Cortex of kidney (tissue), 1 donor: Measurements from ENCODE around the gene RASA3.
"Not testable (repeated sequence)": the region's sequence is repeated elsewhere in the genome, so short reads cannot be mapped to it uniquely, and the experiment has no call there.

Experiments used
- DNase-seq: peaks from one replicate; lab custom pipeline; 2025; lab: John Stamatoyannopoulos, UW

The RASA3 gene

DNA sequence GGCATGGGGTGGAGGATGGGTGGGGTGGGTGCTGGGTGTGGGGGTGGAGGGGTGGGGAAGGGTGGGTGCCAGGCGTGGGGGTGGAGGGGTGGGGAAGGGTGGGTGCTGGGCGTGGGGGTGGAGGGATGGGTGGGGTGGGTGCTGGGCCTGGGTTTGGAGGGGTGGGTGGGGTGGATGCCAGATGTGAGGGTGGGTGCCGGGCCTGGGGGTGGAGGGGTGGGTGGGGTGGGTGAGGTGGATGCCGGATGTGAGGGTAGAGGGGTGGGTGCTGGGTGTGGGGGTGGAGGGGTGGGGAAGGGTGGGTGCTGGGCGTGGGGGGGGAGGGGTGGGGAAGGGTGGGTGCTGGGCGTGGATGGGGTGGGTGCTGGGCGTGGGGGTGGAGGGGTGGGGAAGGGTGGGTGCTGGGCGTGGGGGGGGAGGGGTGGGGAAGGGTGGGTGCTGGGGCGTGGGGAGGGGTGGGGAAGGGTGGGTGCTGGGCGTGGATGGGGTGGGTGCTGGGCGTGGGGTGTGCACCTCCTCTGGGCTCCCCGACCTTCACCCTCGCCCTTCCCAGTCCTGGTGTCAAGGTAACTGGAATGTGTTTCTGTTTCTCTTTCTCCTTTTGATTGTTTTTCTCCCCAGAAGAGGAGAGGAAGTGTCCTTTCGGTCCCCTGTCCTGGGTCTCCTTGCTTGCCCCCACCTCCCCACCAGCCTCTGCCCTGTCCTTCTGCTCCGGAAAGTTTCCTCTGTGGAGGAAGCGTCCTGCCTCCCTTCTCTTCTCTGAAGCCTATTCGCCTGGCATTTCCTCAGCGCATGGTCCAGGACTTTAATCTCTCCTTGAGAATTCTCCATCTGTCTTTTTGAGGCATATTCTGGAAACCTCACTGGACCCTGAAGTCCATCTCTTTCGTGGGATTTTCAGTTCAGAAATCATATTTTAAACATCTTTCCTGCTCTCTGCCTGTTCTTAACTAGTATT is 23.8 kb upstream of the RASA3 start:
- DNase-seq, result no peak

DNA sequence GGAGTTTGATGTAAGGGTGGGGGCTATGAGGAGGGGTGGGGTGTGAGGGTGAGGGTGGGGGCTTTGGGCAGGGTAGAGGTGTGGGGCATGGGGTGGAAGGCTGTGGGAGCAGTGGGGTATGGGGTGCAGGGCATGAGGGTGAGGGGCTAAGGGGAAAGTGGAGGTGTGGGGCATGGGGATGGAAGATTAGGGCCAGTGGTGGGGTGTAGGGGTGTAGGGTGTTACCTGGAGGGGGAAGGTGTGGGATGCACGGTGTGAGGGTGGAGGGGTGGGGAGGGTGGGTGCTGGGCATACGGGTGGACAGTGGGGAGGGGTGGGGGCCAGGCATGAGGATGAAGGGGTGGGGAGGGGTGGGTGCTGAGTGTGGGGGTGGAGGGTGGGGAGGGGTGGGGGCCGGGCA is 22.9 kb upstream of the RASA3 start:
- no peak for DNase-seq

DNA sequence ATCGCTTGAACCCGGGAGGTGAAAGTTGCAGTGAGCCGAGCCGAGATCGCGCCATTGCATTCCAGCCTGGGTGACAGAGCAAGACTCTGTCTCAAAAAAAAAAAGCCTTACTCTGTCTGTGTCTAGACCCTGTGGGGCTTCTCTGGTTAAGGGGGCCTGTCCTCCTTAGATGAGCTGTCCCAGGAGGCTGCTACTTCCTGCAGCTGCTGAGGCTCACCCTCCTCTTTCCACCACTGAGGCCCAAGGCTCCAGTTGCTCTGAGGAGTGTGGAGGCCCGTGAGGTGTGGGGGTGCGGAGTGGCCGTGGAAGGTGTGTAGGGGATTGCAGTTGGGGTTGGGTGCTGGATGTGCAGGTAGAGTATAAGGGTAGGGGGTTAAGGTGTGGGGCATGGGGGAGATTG is 22.1 kb upstream of the RASA3 start:
- DNase-seq, result no peak

DNA sequence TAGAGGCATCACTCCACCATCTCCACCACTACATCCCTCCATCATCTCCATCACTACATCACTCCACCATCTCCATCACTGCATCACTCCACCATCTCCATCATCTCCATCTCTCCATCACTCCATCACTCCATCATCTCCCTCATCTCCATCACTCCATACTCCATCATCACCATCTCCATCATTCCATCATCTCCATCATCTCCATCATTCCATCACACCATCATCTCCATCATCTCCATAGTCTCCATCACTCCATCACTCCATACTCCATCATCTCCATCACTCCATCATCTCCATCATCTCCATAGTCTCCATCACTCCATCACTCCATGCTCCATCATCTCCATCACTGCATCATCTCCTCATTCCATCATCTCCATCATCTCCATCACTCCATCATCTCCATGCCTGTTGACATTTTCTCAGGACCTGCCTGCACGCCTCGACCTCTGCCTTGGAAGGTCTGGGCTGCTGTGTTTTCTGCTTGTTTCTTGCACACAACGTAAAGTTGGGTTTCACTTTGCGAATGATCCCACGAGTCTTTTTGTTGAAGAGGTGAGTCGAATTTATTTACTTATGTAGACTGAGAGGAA is 21.2 kb upstream of the RASA3 start:
- no peak for DNase-seq

DNA sequence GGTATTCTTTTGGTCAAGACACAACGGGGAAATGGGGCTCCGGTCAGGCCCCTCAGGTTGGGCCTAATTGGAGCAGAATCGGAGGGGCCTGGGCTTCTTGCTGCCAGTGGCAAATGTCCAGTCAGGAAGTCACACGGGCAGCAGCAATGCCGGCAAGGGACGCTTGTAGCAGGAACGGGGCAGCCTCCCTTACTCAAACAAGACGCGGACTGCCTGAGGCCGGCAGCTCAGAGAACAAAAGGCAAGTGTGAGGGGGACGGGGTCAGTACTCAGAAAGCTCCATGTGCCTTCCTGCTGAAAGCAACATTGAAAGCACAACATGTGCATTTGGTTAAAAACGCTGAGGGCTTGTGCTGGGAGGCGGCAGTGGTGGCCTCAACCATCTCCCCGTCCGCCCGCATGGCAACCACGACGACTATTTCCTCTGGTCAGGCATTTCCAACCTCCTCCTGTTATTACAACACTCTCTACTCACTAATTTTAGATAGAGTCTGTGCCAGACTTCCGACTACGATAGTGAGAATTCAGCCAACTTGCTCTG is 20.5 kb upstream of the RASA3 start:
- DNase-seq, result no peak

DNA sequence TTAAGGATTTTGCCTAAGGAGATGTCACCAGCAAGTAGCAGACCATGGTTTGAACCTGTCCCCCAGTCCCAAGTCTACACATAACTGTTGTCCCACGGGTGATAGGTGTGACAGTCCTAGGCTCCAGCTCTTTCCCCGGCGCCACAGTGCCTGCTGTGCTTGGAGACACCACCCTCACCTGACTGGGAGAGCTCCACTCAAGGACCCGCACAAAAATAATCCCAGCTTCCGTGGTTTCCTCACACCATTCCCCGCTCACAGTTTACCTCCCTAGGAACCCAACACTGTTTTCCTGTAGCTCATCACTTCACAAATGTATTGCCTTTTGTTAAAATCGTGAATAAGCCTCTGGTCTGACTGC is 19.8 kb upstream of the RASA3 start:
- no peak for DNase-seq

DNA sequence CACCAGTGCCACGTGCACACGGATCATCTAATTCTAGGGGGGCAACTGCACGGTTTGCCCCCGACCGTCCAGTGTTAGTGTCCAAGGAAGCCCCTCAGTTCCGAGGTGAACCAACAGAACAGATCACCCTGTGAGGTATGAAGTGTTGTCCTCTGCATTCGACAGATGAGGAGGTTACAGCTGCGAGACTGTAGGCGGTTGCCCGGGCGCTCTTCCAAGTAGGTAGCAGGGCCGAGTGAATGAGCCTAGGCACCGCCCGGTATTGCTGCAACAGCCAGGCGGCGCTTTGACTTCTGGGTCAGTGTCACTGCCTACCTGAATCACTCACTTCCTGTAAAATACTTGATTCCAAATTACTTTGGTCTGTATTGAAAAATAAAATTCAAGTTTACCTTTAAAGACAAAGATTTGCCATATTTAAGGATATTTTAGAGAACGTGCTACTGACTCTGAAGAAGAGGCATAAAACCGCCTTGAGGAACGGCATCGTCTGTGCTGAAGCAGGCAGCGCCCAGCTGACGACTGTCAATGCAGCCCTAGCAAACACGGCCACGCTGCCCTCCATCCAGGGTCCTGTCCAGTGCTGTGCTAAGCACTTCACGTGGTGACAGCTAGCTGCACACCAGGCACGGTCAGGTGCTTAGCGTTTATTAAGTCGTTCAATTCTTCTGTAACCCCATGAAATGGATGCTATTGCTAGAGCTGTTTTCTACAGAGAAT is 19.3 kb upstream of the RASA3 start:
- DNase-seq, result no peak

DNA sequence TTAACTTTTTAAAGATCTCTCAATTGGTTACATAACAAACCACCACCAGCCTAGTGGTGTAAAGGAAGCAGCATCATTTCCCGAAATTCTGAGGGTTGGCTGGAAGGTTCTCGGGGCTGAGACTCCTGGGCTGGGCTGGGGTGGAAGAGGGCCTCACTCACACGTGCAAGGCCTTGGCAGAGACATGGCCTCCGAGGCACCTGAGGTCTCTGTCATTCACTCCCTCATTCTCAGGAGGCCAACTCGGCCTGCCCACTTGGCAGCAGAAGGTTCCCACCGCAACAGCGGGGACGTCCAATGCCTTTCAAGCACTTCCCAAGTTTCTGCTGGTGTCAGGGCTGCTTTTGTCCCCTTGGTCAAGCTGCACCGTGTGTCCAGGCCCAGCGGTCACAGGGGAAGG is 18.6 kb upstream of the RASA3 start:
- DNase-seq, result no peak

DNA sequence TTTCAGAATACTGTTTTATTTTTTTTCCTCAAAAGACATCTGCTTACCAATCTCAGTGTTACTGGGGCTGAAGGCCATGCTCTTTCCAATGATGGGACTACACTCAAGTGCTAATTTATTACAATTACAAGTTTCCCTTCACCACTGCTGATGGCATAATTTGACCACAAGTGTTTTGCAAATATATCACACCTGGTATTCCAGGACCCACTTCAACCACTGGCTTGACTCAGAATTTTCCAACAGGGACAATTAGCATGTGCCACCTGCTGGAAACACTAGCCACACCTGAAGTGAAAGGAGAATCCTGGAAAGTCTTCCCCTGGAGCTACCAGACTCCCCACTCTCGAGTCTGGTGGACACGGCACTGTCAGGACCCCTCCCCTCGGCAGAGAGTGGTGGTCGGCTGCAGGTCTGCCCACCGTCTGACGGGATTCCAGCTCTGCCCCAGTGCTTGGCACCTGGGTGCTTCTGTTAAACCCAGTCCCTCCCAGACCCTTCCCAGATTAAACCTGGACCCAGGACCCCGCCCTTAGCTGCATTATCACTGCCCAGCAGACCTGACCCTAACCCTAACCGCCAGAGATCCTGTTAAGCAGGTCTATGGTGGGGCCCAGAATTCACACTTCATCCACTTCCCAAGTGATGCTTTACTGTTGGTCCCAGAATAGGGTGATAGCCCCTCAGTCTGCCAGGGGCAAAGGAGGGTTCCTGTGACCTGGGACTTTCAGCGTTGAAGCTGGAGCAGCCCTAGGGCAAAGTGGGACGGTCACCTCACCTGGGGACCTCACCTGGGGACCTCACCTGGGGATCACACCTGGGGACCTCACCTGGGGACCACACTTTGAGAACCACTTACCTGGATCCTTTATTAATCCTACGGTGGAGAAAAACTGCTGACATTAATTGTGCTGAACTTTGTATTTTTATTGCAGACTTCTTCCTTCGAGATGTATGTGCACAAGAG is 17.6 kb upstream of the RASA3 start:
- DNase-seq, result no peak

DNA sequence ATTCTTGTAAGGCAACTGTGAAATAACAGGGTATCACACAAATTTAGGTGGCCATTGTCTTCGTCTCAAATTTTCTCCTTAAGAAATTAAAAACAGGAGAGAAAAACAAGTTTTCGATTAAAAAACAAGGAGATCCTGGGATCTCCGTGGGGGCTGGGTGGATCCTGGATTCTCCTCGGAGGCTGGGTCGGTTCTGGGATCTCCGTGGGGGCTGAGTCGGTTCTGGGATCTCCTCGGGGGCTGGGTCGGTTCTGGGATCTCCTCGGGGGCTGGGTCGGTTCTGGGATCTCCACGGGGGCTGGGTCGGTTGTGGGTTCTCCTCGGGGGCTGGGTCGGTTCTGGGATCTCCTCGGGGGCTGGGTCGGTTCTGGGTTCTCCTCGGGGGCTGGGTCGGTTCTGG is 16.5 kb upstream of the RASA3 start:
- not testable (repeated sequence) for DNase-seq

DNA sequence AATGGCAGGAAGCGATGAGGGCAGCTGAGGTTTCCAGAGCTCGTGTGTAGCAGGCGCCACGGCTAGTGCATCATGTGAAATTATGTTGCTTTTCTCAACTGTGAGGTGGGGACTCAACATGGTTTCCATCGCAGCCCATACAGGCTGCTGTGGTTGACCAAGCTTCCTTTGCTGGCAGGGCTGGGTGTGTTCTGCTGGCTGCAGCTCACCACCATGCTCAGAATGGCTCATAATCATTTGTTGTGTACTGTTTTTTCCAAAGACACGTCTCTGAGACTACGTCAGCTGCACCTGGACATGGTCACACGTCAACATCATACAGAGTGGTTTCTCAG is 16.1 kb upstream of the RASA3 start:
- no peak for DNase-seq

DNA sequence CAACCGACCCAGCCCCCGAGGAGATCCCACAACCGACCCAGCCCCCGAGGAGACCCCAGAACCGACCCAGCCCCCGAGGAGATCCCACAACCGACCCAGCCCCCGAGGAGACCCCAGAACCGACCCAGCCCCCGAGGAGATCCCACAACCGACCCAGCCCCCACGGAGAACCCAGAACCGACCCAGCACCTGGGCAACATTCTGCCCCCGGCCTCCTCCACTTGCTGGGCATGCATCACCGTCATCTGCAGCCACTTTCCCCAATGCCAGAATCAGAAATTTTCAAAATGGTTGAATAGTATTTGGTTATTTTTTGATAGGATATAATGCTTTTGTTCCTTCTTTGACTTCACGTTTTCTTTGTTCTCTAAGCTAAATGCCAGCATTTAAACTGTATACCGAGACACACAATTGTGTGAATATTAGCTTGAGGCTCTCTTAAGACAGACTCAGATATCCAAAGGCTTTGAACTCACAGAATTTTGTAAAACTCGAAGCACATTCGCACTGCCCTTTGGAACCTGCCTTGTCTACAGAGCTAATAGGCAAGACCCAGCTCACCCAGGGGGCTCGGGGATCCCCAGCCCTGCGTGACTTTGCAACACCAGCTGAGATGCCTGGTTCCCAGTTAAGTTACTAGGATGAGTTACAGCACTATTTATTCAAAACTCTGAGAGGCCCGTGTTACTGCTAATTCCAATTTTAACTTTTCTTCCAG is 15.5 kb upstream of the RASA3 start:
- DNase-seq, result no peak

DNA sequence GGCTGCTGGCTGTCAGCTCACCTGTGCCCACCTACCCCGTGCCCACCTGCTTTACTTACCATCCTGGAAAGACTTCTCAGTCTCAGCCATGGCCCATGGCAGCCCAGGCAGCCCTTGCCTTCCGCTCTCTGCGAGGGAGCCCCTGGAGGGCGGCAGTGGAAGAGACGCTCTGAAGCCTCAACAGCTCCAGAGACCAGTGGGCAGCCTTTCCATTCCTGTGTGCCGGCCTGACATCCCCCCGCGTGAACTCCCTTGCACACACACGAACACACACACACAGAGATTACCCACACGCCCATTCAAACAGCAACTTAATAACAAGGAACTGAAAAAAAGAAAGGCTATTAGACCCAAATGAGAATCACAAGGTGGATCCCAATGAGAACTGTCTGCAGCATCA is 14.2 kb upstream of the RASA3 start:
- DNase-seq, result no peak

DNA sequence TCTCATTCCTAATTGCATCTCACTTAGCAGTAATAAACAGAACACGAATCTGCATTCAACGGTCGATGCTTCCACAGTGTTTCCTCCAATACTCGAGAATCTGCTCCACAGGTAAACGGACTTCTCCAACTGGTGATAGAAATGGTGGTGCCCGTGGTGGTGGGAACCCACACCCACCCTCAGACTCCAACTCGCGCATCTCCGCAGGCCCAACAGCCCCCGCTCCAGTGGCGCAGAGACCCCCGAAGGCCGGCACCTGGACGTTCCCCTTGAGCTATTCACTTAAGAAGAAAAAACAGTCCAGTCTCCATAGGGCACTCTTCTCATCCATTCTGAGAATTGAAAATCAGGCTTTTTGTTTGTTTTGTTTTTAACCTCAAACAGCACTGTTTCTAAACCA is 13.8 kb upstream of the RASA3 start:
- no peak for DNase-seq

DNA sequence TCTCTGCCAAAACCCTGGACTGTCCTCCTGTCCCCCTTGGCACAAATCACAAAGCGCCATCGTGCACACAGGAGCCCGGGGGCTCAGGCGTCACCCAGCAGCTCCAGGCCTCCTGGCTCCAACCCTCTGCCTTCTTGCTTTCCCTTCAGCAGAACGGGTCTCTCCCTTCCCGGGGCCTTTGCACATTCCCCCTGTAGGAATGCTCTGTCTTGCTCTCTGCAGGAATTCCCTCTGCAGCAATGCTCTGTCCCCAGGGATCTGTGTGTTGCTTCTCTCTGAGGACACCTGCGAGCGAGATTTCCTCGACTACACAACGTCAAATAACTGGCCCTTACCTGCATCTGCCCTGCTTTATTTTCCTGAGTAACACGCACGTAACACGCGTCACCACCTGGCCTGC is 13.3 kb upstream of the RASA3 start:
- no peak for DNase-seq

DNA sequence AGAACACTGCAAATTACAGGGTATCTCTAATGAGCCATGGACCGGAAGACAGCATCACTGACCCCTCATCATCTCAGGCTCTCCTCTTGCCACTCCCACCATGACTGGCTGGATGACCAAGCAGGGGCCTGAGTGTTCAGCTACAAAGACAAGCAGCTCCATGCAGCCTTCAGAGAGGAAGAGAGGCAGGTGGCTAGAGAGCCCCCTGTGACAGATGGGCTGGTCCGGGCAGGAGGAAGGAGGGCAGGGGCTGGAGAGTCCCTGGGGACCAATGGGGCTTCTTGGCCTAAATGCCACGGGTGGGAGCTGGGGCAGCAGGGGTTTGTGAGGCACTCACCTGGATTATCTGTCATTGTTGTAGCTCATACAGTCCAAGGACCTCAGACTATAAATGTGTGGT is 12.8 kb upstream of the RASA3 start:
- no peak for DNase-seq

DNA sequence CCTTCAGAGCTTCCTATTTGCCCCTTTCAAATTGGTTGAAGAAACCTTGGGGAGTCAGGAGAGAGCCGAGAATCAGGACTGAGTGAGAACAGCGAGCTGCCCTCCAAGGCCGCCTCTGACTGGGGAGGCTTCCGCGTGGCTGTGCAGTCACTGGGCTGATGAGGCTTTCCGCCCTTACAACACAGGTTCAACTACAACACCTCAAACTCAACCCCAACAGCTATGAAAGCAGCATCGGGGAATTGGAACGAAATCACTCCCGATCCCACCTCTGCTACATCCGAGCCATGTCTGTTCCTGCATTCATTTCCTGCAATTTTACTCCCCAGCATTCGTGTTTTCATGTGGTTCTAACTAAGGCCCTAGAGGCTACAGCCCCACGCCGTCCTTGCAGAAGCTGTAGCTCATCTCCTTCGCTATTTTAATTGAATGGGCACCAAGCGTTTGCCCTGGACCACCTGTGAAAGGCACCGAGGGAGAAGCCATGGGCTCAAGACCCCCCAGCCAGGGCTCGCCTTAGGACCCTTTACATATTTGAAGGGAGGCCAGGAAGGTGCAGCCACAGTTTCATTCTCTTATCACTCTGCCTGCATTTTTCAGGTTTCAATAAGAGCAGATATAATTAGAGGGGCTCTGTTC is 12.3 kb upstream of the RASA3 start:
- no peak for DNase-seq

DNA sequence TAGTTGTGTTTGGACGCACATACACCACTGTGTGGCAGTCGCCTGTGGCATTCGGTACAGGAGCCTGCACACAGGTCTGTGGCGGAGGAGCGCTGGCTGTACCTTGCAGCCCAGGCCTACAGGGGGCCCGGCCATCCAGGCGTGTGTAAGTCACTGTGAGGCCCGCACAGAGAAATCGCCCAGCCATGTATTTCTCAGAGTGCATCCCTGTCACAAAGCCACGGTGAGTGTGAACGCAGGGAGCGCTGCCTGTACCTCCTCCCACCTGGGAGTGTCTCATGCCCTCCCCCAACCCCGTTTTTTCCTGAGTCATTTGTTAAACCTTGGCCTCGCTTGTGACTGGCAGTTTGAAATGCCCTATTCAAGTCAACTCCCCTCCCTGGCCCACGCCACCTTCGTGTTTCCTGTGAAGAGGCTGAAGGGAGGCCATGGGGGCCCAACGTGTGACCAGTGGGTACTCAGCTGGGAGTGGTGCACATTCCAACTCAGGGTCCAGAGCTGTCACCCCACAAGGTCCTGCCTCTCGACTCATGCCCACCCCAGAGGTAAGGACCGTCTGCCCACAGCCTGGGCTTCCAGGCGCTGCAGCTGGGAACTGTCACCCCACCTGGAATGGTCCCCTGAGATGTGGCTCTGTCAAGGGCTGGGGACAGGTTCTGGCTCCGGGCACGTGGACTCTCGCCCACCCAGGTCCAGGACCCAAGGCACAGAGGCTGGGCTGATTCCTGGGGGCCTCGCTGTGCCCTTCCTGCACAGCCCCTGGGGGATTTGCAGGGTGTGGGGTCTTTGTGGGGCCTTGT is 11.6 kb upstream of the RASA3 start:
- DNase-seq, result no peak

DNA sequence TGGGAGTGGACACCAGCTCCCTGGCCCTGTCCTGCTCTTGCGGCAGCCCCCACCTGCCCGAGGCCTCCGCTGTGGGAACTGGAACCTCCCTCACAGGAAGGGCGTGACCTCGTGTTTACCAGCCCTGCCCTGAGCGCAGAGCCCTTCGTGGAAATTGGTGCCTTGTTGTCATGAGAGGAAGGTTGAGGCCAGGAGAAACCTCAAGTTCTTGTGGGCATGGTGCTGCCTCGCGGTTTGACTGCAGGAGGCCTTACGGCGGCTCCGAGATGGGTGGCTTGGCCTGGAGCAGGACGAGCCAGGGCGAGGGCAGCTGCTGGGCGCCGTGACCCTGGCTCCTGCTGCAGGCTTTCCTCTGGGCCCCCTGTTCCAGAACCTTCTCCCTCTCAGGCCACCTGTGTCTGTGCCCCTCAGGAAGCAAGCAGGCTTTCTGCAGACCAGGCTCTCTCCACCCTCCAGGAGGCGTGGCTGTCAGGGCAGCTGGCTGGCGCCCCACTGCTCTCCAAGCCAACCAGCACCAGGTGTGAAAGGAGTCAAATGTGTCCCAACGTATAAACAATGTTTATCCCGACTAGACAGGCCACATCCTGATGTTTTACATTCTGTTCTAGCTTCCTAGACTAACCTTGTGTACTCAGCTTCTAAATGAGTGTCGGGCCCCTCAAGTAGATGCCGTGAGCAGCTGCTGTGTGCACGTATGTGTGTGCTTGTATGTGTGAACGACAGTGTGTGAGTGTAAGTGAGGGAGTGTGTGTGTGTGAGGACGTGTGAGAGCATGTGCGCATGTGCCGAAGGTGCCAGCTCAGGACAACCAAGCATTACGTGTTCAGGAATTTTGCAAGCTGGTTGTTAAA is 10.4 kb upstream of the RASA3 start:
- DNase-seq, result no peak
